Suprapubic skin (tissue), 4 donors: Measurements from ENCODE around the gene SARM1. TPM values are rescaled to one million over a fixed set of nuclear protein-coding genes. Genes with fewer than 3 reads are reported as not detected.
A peak's percentile ranks its signal among the peaks of the same experiment; 100 is the strongest.
"Not testable (repeated sequence)": the region's sequence is repeated elsewhere in the genome, so short reads cannot be mapped to it uniquely, and the experiment has no call there.

Experiments
- DNase-seq, 2 donors: peaks; one replicate each; pipeline ENCODE4 v3.0.0-alpha.2; 2019; ENCODE audit warnings: low spot score in 2 of 2
- H3K27ac ChIP-seq: fragments of 200-600 bp; sonication (generic); one replicate; pipeline ENCODE4 v1.5.1; 2019
- H3K27me3 ChIP-seq: fragments of 200-600 bp; sonication (generic); one replicate; pipeline ENCODE4 v1.5.1; 2019
- H3K36me3 ChIP-seq: fragments of 200-600 bp; sonication (generic); one replicate; pipeline ENCODE4 v1.5.1; 2019
- H3K4me1 ChIP-seq: fragments of 200-600 bp; sonication (generic); one replicate; pipeline ENCODE4 v1.5.1; 2019
- H3K4me3 ChIP-seq: fragments of 200-600 bp; sonication (generic); one replicate; pipeline ENCODE4 v1.5.1; 2019; ENCODE audit warnings: mild to moderate bottlenecking
- H3K9me3 ChIP-seq: fragments of 200-600 bp; sonication (generic); one replicate; pipeline ENCODE4 v1.5.1; 2019
- CTCF ChIP-seq, 2 donors: fragments of 200-600 bp in 1 of 2; fragments of 450-650 bp in 1 of 2; sonication (generic) in 1 of 2; IDR thresholded peaks; one replicate each; pipeline ENCODE4 v1.5.1; 2016 to 2019; ENCODE audit warnings: antibody characterized with exemption in 2 of 2, mild to moderate bottlenecking in 1 of 2, moderate library complexity in 1 of 2
- EP300 ChIP-seq: sonication (generic); formaldehyde crosslinking; IDR thresholded peaks from one replicate; pipeline ENCODE4 v1.6.1; 2017; ENCODE audit warnings: antibody characterized with exemption
- POLR2A ChIP-seq, 2 donors: fragments of 450-650 bp; IDR thresholded peaks; one replicate each; pipeline ENCODE4 v1.6.1; 2017; ENCODE audit warnings: antibody characterized with exemption in 2 of 2, mild to moderate bottlenecking in 2 of 2, moderate library complexity in 2 of 2
- POLR2AphosphoS5 ChIP-seq, 3 donors: sonication (generic); formaldehyde crosslinking; IDR thresholded peaks; one replicate each; pipeline ENCODE4 v1.6.1; 2017; ENCODE audit warnings: antibody characterized with exemption in 3 of 3
- WGBS: methylation state at CpG from one replicate; pipeline ENCODE4 v1.1.5; 2018; 5-methylcytosine and 5-hydroxymethylcytosine counted together
- total RNA-seq, 4 donors: library from RNA; depleted of rRNA; stranded (reverse); fragments of >200 nt; gene quantifications; one replicate each; pipeline ENCODE4 v1.1.0, GENCODE V29; 2016

SARM1 gene
- total RNA-seq, 4 donors from 2014 or later, result 4.0 to 17.7 (median 11.6) TPM

DNA sequence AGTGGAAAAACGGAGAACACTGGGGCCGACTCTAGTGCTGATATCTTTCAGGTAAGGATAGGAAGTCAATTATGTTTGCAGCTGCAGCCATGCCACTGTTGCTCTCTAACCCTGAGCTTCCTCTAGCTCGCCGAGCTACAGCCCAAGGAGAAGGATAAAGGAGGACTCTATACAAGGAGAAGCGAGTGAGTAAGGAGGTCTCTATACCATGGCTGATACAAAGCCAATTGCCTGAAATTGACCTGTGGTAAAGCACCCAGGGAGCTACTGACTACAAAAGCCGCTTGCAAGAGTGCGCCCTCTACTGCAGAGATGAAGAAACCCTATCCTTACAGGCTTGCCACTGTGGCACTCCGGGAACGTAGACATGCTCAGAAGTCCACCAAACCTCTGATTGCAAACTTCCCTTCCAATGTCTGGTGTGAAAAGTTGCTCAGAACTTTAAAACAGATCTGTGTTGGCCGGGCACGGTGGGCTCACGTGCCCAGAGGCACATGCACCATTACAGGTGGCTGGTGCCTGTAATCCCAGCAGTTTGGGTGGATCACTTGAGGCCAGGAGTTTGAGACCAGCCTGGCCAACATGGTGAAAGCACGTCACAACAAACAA, 45.3 kb downstream of the SARM1 start:
- no peak overlapping the region for H3K27ac ChIP-seq
- H3K9me3 ChIP-seq, result no peaks in the 10 kb centered on the region
- H3K4me3 ChIP-seq, result no peak overlapping the region
- TF ChIP-seq CTCF (IDR thresholded peaks at IDR 0.05) (peak; percentile 26 to 66), POLR2AphosphoS5 (IDR thresholded peaks at IDR 0.05) (no peak), EP300 (no peak)
- no peaks in the 10 kb centered on the region for H3K4me1 ChIP-seq
- H3K27me3 ChIP-seq, result peaks cover 3% of the 10 kb centered on the region
- DNase-seq, result no peak
- no peaks in the 10 kb centered on the region for H3K36me3 ChIP-seq
- WGBS, result 26% methylated on average over 13 of the region's 13 CpGs

DNA sequence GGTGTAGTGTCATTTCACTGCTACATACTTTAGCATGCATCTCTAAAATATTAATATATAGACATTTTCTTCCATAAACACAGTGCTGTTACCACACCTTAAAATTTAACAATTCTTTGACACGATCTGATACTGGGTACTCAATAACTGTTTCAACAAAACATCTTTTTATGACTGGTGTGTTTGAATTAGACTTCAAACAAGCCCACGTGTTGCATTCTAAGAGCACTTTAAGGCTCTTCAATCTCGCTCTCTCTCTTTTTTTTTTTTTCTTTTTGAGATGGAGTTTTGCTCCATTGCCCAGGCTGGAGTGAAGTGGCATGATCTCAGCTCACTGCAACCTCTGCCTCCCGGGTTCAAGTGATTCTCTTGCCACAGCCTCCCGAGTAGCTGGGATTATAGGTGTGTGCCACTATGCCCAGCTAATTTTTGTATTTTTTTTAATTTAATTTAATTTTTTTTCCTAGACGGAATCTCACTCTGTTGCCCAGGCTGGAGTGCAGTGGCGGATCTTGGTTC, 50.4 kb downstream of the SARM1 start:
- H3K4me1 ChIP-seq, result no peaks in the 10 kb centered on the region
- H3K36me3 ChIP-seq, result no peaks in the 10 kb centered on the region
- peaks cover 3% of the 10 kb centered on the region for H3K27me3 ChIP-seq
- WGBS, result 80% methylated on average over 7 of the region's 7 CpGs
- H3K4me3 ChIP-seq, result no peak overlapping the region
- no peak for TF ChIP-seq EP300
- no peak for TF ChIP-seq CTCF (IDR thresholded peaks at IDR 0.05)
- TF ChIP-seq POLR2A (IDR thresholded peaks at IDR 0.05), result no peak
- TF ChIP-seq POLR2AphosphoS5 (IDR thresholded peaks at IDR 0.05), result no peak
- no peaks in the 10 kb centered on the region for H3K9me3 ChIP-seq
- no peak for DNase-seq
- H3K27ac ChIP-seq, result no peak overlapping the region

GRCh38 chr17:28425206-28425605, 53.7 kb downstream of the SARM1 start:
- no peaks in the 10 kb centered on the region for H3K36me3 ChIP-seq
- no peak overlapping the region for H3K27ac ChIP-seq
- H3K9me3 ChIP-seq, result no peaks in the 10 kb centered on the region
- no peak for DNase-seq
- H3K27me3 ChIP-seq, result peaks cover 3% of the 10 kb centered on the region
- H3K4me1 ChIP-seq, result no peaks in the 10 kb centered on the region
- WGBS, result 73% methylated on average over 13 of the region's 13 CpGs
- TF ChIP-seq POLR2AphosphoS5 (IDR thresholded peaks at IDR 0.05) (no peak), EP300 (no peak), POLR2A (IDR thresholded peaks at IDR 0.05) (no peak), CTCF (IDR thresholded peaks at IDR 0.05) (no peak)
- H3K4me3 ChIP-seq, result no peak overlapping the region

GRCh38 chr17:28426081-28426519, 54.6 kb downstream of the SARM1 start:
- TF ChIP-seq POLR2AphosphoS5 (IDR thresholded peaks at IDR 0.05) (no peak), CTCF (IDR thresholded peaks at IDR 0.05) (peak in 1 of 2 donors; percentile 39)
- no peaks in the 10 kb centered on the region for H3K9me3 ChIP-seq
- WGBS, result 80% methylated on average over 9 of the region's 9 CpGs
- H3K27me3 ChIP-seq, result peaks cover 7% of the 10 kb centered on the region
- no peak overlapping the region for H3K27ac ChIP-seq
- H3K36me3 ChIP-seq, result no peaks in the 10 kb centered on the region
- H3K4me1 ChIP-seq, result no peaks in the 10 kb centered on the region
- no peak overlapping the region for H3K4me3 ChIP-seq
- no peak for DNase-seq

GRCh38 chr17:28427371-28427770, 55.9 kb downstream of the SARM1 start:
- 79% methylated on average over 5 of the region's 5 CpGs for WGBS
- H3K4me3 ChIP-seq, result no peak overlapping the region
- H3K27ac ChIP-seq, result no peak overlapping the region
- H3K4me1 ChIP-seq, result no peaks in the 10 kb centered on the region
- peaks cover 8% of the 10 kb centered on the region for H3K27me3 ChIP-seq
- no peaks in the 10 kb centered on the region for H3K9me3 ChIP-seq
- TF ChIP-seq POLR2A (IDR thresholded peaks at IDR 0.05), result no peak
- TF ChIP-seq POLR2AphosphoS5 (IDR thresholded peaks at IDR 0.05), result no peak
- no peak for TF ChIP-seq EP300
- TF ChIP-seq CTCF (IDR thresholded peaks at IDR 0.05), result no peak
- no peaks in the 10 kb centered on the region for H3K36me3 ChIP-seq
- no peak for DNase-seq

DNA sequence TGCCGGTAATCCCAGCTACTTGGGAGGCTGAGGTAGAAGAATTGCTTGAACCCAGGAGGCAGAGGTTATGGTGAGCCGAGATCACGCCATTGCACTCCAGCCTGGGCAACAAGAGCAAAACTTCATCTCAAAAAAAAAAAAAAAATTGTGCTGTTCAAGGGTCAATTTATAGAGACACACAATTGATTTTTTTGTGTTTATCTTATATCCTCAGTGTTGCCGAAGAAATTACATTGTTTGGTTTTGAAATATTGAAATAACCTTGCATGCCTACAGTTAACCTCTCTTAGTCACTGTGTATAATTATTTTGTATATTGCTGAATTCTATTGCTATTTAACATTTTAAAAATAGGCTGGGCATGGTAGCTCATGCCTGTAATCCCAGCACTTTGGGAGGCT, 56.5 kb downstream of the SARM1 start:
- H3K4me1 ChIP-seq, H3K9me3 ChIP-seq, H3K4me3 ChIP-seq, H3K27me3 ChIP-seq, H3K27ac ChIP-seq, DNase-seq, H3K36me3 ChIP-seq: not testable (repeated sequence)
- WGBS, result 80% methylated on average over 4 of the region's 4 CpGs
